Right ventricle myocardium inferior (tissue), 1 donor: ENCODE measurements around the gene NFIB. TPM values are rescaled to one million over a fixed set of nuclear protein-coding genes. Genes with fewer than 3 reads are reported as not detected.

ENCODE experiments used
- ATAC-seq: fragments of 200-7000 bp; cut with Tn5 transposase; one replicate; pipeline ENCODE4 v1.9.1; 2020; ENCODE audit warnings: mild to moderate bottlenecking, moderate library complexity
- DNase-seq: peaks from one replicate; pipeline ENCODE4 v3.0.0; 2021; ENCODE audit errors: missing footprints
- intact Hi-C: fragments of 100-400 bp; cut with DNase I; formaldehyde crosslinking; loops from one replicate; pipeline ENCODE4 v1.11.0; 2022
- long read RNA-seq: library from polyadenylated mRNA; unstranded; transcript quantifications from one replicate; pipeline ENCODE4 v2.0.0, GENCODE V29; 2021
- total RNA-seq: library from RNA; stranded (reverse); fragmentation: NEBNext Ultra II Directional; extraction: Animal tissue kit (Norgen Biotek cat#: 25700); gene quantifications from one replicate; pipeline ENCODE4 v1.2.1, GENCODE V29; 2021
- donor health status: DM: no; HTN: yes; CAD: no; lungs with severe emphysema.

NFIB gene
- total RNA-seq, result 116 TPM
- long read RNA-seq, full-length matches to known transcripts, result 12 of 19 reads
- long read RNA-seq, partial matches to known transcripts, result 0 of 19 reads
- long read RNA-seq, other reads (novel, unspliced or antisense), result 7 of 19 reads

- peak; percentile 12 for ATAC-seq
- intact Hi-C loops, result loop anchor here (2.0 to 10.0 kb wide), 7 partner anchors 35 to 629 kb away; no protein-coding TSS in a partner anchor
- peak; percentile 74 for DNase-seq
These were observed at the start of gene NFIB for GRCh38 chr9:14313951-14314423. NFIB (minus strand) TSS chr9:14314141; CDS start chr9:14313511, 630 bp downstream.

DNA sequence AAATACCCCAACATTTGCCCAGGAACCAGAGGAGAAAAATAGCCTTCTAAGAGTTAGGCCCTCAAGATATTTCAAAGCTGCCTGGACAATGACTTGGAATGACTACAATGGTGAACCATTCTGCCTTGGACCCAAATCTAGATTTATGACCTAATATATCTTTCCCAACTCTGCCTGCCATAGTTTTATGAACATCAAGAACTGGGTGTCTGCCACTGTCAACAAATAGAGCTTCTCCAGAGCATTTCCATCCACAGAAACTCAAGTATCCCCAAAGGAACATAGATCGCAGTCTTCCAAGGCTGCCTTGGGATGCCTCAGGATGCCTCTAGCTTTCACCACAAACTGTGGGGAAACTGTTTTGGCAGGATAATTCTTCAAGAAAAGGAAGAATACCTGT is 48.2 kb upstream of the NFIB start:
- intact Hi-C loops, result no loop called here
- DNase-seq (no peak), ATAC-seq (peak; percentile 89)

DNA sequence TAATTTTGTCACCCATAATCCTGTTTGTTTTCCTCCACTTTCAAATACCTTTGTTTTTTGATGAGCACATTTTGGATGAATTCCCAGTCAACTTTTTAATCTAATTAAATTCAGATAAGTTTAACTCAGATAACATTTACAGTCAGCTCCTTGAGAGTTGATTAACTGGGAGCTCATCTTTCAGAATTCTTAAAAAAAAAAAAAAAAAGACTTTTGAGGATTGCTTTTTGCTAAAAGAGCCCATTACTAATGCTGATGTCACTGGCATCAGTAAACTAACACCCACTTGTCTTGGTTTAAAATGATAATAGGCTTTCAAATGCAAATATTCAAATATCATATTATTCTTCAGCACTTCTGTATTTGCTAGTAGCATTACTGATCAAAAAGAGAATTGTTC is 47.1 kb upstream of the NFIB start:
- intact Hi-C loops, result no loop called here
- DNase-seq (no peak), ATAC-seq (no peak)

GRCh38 chr9:14358523-14358922 is 44.6 kb upstream of the NFIB start:
- DNase-seq, result no peak
- ATAC-seq, result no peak
- intact Hi-C loops, result loop anchor here (10.0 kb wide), 1 partner anchor 1004 kb away; no protein-coding TSS in a partner anchor

GRCh38 chr9:14356351-14357265 is 42.7 kb upstream of the NFIB start:
- no peak for DNase-seq
- ATAC-seq, result no peak
- intact Hi-C loops, result loop anchor here (10.0 kb wide), 1 partner anchor 1002 kb away; no protein-coding TSS in a partner anchor

GRCh38 chr9:14354201-14354600 is 40.3 kb upstream of the NFIB start:
- DNase-seq (no peak), ATAC-seq (no peak)
- intact Hi-C loops, result loop anchor here (5.0 to 10.0 kb wide), 8 partner anchors 48 to 999 kb away; no protein-coding TSS in a partner anchor

- ATAC-seq (peak; percentile 77), DNase-seq (peak; percentile 94)
- intact Hi-C loops, result loop anchor here (5.0 to 10.0 kb wide), 8 partner anchors 49 to 999 kb away; no protein-coding TSS in a partner anchor
These were observed 39.5 kb upstream of the NFIB start for GRCh38 chr9:14353222-14354056.

GRCh38 chr9:14352503-14352902 is 38.6 kb upstream of the NFIB start:
- ATAC-seq (no peak), DNase-seq (no peak)
- intact Hi-C loops, result loop anchor here (5.0 to 10.0 kb wide), 8 partner anchors 50 to 998 kb away; no protein-coding TSS in a partner anchor

DNA sequence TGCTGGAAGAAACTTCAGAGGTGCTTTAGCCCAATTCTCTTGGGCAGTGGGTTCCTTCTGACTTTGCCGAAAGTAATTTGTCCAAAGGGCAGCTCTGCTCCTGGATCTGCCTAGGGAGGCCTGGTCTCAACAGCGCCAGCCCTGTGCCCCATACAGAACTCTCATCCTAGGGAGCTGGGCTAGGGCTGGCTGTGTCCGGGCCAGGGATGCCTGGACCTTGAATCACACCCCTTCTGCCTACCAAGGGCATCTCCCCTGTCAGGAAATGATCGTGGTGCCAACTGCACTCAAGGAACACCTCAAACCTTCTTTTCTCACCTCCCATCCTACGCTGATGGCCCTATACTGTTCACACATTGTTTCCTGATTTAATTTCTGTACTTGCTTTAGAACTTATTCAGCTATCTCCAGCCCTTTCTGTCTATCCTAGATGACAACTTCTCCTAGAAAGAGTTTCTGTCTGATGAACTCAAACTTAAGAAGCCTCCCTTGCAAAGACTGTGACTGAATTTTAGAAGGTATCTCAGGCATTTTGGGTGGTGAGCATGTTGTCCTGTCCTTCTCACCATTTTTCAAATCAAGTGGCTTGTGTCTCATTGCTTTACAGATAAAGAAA is 37.4 kb upstream of the NFIB start:
- intact Hi-C loops, result loop anchor here (2.0 to 10.0 kb wide), 9 partner anchors 51 to 997 kb away; no protein-coding TSS in a partner anchor
- ATAC-seq, result peak; percentile 59
- DNase-seq, result no peak

DNA sequence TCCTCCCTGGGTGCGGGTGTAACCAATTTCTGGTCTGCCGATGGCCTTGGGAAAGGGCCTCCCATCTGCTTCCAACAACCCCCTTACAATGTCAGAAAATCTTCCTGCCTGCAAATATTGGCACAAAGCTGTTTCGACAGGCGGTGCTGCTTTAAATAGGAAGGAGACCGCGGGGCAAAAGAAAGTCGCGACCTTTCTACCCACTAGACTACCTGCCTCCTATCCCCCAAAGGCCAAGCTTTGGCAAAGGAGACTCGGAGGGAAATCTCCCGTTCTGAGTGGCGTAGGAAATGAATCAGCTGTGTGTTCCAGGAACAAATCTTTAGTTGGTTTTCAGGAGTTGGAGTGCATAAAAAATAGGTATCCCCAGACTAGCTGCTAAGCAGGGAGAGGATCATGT is 36.8 kb upstream of the NFIB start:
- intact Hi-C loops, result loop anchor here (2.0 to 10.0 kb wide), 9 partner anchors 52 to 996 kb away; no protein-coding TSS in a partner anchor
- ATAC-seq, result no peak
- DNase-seq, result no peak

GRCh38 chr9:14350349-14350728 is 36.4 kb upstream of the NFIB start:
- intact Hi-C loops, result loop anchor here (2.0 to 10.0 kb wide), 9 partner anchors 52 to 996 kb away; no protein-coding TSS in a partner anchor
- DNase-seq, result no peak
- ATAC-seq, result no peak

DNA sequence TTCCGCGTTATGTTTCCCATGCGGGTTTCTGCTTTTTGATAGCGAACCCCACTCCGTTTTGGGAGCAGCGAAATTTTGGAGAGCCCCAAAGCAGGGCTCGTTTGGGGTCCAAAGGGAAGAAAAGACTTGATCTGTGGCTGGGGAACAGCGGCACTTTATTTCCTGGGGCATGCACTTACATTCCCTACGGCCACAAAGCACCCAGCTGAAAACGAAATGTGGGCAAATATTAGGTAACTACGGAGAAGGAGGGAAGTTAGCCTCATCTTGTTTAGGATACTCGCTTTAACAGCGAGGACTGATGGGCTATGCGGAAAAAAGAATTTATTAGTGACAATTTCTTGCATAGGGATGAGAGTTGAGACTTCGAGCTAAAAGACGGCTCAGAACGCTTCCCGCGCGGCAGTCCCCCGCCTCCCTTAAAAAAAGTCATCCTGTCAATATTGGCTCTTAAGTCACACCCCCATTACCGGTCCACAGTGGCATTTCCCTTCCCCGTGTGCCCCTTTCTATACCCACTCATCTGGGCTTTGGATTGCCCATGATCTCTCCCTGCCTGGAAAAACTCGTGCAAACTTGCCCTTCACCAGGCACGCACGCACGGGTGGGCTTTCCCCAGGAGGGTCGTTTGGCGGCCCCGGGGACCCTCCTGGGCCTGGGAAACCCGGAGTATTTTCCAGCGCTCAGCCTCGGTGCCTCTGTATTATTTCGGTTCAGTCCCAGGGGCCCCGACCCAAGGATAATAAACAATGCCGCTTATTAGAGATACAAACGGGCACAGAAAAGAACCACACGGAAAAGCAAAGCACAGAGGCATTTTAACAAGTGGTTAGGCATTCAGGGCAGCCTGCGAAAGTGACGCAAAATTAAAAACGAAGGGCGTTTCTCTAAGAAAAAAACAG is 35.8 kb upstream of the NFIB start:
- intact Hi-C loops, result loop anchor here (2.0 to 10.0 kb wide), 11 partner anchors 35 to 995 kb away; partner anchors contain the start of gene NFIB
- no peak for DNase-seq
- no peak for ATAC-seq

DNA sequence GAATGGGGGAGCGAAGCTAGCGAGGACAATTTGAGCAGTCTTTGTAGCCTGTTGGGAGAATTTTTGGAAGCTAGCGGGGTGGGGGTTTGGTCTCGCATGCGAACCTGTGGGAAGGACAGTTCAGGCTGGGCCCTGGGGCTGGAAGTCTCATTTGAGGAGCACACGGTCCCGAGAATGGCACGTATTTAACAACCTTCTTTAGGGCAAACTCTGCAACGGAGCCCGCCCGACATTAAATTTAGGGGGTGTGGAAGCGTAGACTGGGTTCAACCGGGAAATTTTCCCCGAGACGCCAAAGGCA is 35.2 kb upstream of the NFIB start:
- DNase-seq, result peak; percentile 64
- ATAC-seq, result no peak
- intact Hi-C loops, result loop anchor here (2.0 kb wide), 2 partner anchors 34 to 318 kb away; partner anchors contain the start of gene NFIB

GRCh38 chr9:14348373-14349145 is 34.6 kb upstream of the NFIB start:
- intact Hi-C loops, result loop anchor here (1.0 to 2.0 kb wide), 3 partner anchors 26 to 318 kb away; partner anchors contain the start of gene NFIB
- peak; percentile 66 for DNase-seq
- no peak for ATAC-seq

- no peak for DNase-seq
- peak; percentile 39 for ATAC-seq
- intact Hi-C loops, result loop anchor here (1.0 to 2.0 kb wide), 3 partner anchors 26 to 317 kb away; partner anchors contain the start of gene NFIB
These were observed 34.1 kb upstream of the NFIB start for GRCh38 chr9:14348123-14348372.

- DNase-seq, result peak; percentile 75
- intact Hi-C loops, result loop anchor here (1.0 to 2.0 kb wide), 3 partner anchors 25 to 317 kb away; partner anchors contain the start of gene NFIB
- peak; percentile 67 for ATAC-seq
These were observed 33.6 kb upstream of the NFIB start for GRCh38 chr9:14347406-14348122.
